Cardiac muscle cell (in vitro differentiated cells and primary cell): ENCODE measurements around the gene MARK2. TPM values are rescaled to one million over a fixed set of nuclear protein-coding genes. Genes with fewer than 3 reads are reported as not detected.

Experiments used
- DNase-seq, 2 donors: peaks; one replicate each; pipeline versions ENCODE4 v3.0.0 to v3.0.0-alpha.2; 2010 to 2017; ENCODE audit warnings: low read depth in 1 of 2, low spot score in 1 of 2
- H3K27ac ChIP-seq: fragments of 200-600 bp; sonication (generic); 2 replicates; pipeline ENCODE4 v1.5.1; 2016
- H3K27me3 ChIP-seq: fragments of 200-600 bp; sonication (generic); 2 replicates; pipeline ENCODE4 v1.6.0; 2016; ENCODE audit warnings: control low read depth
- H3K36me3 ChIP-seq: fragments of 200-600 bp; sonication (generic); 2 replicates; pipeline ENCODE4 v1.5.1; 2016; ENCODE audit warnings: control low read depth
- H3K4me1 ChIP-seq: fragments of 200-600 bp; sonication (generic); 2 replicates; pipeline ENCODE4 v1.8.1; 2017; ENCODE audit warnings: low read depth, mild to moderate bottlenecking, mixed run types
- H3K4me3 ChIP-seq: fragments of 200-600 bp; sonication (generic); 2 replicates; pipeline ENCODE4 v1.5.1; 2016; ENCODE audit warnings: mild to moderate bottlenecking
- H3K9me3 ChIP-seq: fragments of 200-600 bp; sonication (generic); 2 replicates; pipeline ENCODE4 v1.5.1; 2017; ENCODE audit warnings: low read depth, mild to moderate bottlenecking, control low read depth
- polyA plus RNA-seq: library from polyadenylated mRNA; unstranded; fragments of >200 nt; fragmentation: Nextera tagmentation; extraction: Ambion mirVana; gene quantifications from 2 replicates; pipeline ENCODE4 v1.2.1, GENCODE V29; 2016
- total RNA-seq: library from RNA; depleted of rRNA; stranded (reverse); fragments of >200 nt; gene quantifications from 2 replicates; pipeline ENCODE4 v1.2.3, GENCODE V29; 2016
- TF ChIP-seq, protein P1 (sequence below): IDR thresholded peaks from 2 replicates; pipeline ENCODE4 v1.5.1; 2012; ENCODE audit warnings: low read depth, mild to moderate bottlenecking, low read length

Gene MARK2
- total and polyA plus RNA-seq, 2 experiments from 2014 or later: 31.0 to 37.2 TPM

DNA sequence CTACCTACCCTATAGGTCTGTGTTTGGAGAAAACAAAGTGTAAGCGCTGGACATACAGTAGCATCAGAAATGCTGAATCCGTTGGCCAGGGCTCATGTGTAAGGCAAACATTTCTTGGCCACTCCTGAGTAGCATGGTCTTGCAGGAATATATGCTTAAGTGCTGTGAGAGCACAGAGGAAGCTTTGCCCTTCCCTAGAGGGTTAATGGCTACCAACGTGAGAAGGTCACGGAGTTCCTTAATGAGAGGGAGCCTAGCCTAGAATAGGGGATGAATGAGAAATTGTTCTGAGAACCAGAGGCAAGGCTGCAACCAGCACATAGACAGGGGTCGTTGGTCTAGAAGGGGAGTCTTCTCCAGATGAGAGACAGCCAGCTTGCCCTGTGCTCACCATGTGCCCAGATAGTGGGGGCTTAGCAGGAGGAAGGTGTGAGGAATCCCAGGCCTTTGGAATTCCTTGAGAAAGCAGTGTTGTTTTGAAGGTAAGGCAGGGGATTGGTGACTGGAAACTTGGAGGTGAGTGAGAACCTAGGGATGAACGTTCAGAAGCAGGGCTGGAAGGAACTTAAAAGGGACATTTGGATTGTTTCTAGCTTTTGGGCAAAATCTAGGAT is 48.6 kb downstream of the MARK2 start:
- TF ChIP-seq, protein P1, sequence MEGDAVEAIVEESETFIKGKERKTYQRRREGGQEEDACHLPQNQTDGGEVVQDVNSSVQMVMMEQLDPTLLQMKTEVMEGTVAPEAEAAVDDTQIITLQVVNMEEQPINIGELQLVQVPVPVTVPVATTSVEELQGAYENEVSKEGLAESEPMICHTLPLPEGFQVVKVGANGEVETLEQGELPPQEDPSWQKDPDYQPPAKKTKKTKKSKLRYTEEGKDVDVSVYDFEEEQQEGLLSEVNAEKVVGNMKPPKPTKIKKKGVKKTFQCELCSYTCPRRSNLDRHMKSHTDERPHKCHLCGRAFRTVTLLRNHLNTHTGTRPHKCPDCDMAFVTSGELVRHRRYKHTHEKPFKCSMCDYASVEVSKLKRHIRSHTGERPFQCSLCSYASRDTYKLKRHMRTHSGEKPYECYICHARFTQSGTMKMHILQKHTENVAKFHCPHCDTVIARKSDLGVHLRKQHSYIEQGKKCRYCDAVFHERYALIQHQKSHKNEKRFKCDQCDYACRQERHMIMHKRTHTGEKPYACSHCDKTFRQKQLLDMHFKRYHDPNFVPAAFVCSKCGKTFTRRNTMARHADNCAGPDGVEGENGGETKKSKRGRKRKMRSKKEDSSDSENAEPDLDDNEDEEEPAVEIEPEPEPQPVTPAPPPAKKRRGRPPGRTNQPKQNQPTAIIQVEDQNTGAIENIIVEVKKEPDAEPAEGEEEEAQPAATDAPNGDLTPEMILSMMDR: no peak
- Histone ChIP-seq H3K27ac (peak overlapping the region; percentile 84), H3K9me3 (no peaks in the 10 kb centered on the region), H3K27me3 (no peaks in the 10 kb centered on the region), H3K4me1 (peaks cover 42% of the 10 kb centered on the region), H3K4me3 (no peak overlapping the region), H3K36me3 (no peaks in the 10 kb centered on the region)
- DNase-seq: no peak

GRCh38 chr11:63888170-63889086 is 49.5 kb downstream of the MARK2 start:
- Histone ChIP-seq H3K27me3 (no peaks in the 10 kb centered on the region), H3K27ac (peak overlapping the region; percentile 84), H3K9me3 (no peaks in the 10 kb centered on the region), H3K4me3 (no peak overlapping the region), H3K4me1 (peaks cover 36% of the 10 kb centered on the region), H3K36me3 (no peaks in the 10 kb centered on the region)
- TF ChIP-seq, protein P1: no peak
- peak; percentile 38 to 80 for DNase-seq

GRCh38 chr11:63889344-63889743 is 50.4 kb downstream of the MARK2 start:
- Histone ChIP-seq H3K4me1 (peaks cover 30% of the 10 kb centered on the region), H3K27me3 (no peaks in the 10 kb centered on the region), H3K9me3 (no peaks in the 10 kb centered on the region), H3K36me3 (no peaks in the 10 kb centered on the region), H3K4me3 (no peak overlapping the region), H3K27ac (peak overlapping the region; percentile 84)
- TF ChIP-seq, protein P1: no peak
- no peak for DNase-seq

DNA sequence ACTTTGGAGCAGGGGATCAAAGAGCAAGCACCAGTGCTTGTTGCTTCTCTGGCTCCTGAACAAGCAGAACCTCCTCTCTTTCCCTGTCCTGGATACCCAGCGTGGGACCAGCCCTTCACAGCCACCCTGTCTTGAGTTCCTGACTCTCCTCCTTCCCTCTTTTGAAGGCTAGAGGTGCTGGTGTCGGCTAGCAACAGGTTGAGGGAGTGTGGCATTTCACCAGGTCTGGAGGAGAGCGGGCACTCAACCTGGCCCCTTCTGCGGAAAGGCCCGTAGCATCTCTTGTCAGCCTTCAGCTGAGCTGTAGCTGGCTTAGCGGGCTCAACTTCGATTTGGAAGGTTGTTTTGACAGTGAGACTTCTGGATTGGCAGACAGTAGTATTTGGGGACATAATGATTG is 51.5 kb downstream of the MARK2 start:
- TF ChIP-seq, protein P1: no peak
- no peak overlapping the region for H3K4me3 ChIP-seq
- peaks cover 24% of the 10 kb centered on the region for H3K4me1 ChIP-seq

GRCh38 chr11:63892228-63892627 is 53.3 kb downstream of the MARK2 start:
- no peak overlapping the region for H3K27ac ChIP-seq
- H3K4me1 ChIP-seq: peaks cover 18% of the 10 kb centered on the region
- TF ChIP-seq, protein P1: no peak
- H3K9me3 ChIP-seq: no peaks in the 10 kb centered on the region
- peak; percentile 55 to 61 for DNase-seq
- peaks cover 10% of the 10 kb centered on the region for H3K36me3 ChIP-seq
- no peaks in the 10 kb centered on the region for H3K27me3 ChIP-seq
- no peak overlapping the region for H3K4me3 ChIP-seq

More for the DNA sequence above, 51.5 kb downstream of the MARK2 start:
- Histone ChIP-seq H3K36me3 (no peaks in the 10 kb centered on the region), H3K27me3 (no peaks in the 10 kb centered on the region), H3K9me3 (no peaks in the 10 kb centered on the region), H3K27ac (no peak overlapping the region)
- DNase-seq: no peak
